BLaER1 (cell line): Measurements from ENCODE around the gene OR6C6.

Source experiments
- H3K27ac ChIP-seq: shearing (Covaris generic); formaldehyde crosslinking; 2 replicates; pipeline ENCODE4 v1.8.1; 2022
- H3K27me3 ChIP-seq: shearing (Covaris generic); formaldehyde crosslinking; 2 replicates; pipeline ENCODE4 v1.8.1; 2022
- H3K36me3 ChIP-seq: shearing (Covaris generic); formaldehyde crosslinking; 2 replicates; pipeline ENCODE4 v1.8.1; 2022
- H3K4me1 ChIP-seq: shearing (Covaris generic); formaldehyde crosslinking; 2 replicates; pipeline ENCODE4 v1.8.1; 2022
- H3K4me2 ChIP-seq: shearing (Covaris generic); formaldehyde crosslinking; 2 replicates; pipeline ENCODE4 v1.8.1; 2022
- H3K4me3 ChIP-seq: shearing (Covaris generic); formaldehyde crosslinking; 2 replicates; pipeline ENCODE4 v1.8.1; 2022
- H3K9ac ChIP-seq: shearing (Covaris generic); formaldehyde crosslinking; 2 replicates; pipeline ENCODE4 v1.8.1; 2022
- H3K9me3 ChIP-seq: shearing (Covaris generic); formaldehyde crosslinking; 2 replicates; pipeline ENCODE4 v1.8.1; 2022
- H4K20me1 ChIP-seq: shearing (Covaris generic); formaldehyde crosslinking; 2 replicates; pipeline ENCODE4 v1.8.1; 2022
- Cebpa-rat ChIP-seq: shearing (Covaris generic); IDR thresholded peaks from 2 replicates; pipeline ENCODE4 v1.8.1; 2022

The OR6C6 gene

DNA sequence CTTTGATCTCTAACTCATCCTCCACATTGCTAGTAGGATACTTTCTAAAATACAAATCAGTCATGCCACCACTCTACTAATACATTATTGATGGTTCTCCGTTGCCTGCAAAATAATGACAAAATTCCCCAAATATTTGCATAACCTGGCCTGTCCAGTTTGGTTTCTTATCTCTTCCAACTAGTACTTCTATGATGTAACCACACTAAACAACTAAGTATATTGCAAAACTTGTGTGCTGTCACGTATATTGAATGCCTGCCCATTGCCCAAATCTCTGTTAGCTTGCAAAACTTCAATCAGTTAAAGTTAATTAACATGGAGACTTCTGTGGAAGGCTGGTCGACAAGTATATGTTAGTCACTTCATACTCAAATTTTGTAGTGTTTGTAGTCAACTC lies 45.4 kb downstream of the OR6C6 start:
- H3K27me3 ChIP-seq: no peaks in the 10 kb centered on the region
- H3K4me1 ChIP-seq: no peaks in the 10 kb centered on the region
- H3K27ac ChIP-seq: no peak overlapping the region
- H3K9ac ChIP-seq: no peak overlapping the region
- H3K4me2 ChIP-seq: no peak overlapping the region
- no peaks in the 10 kb centered on the region for H3K9me3 ChIP-seq
- H3K36me3 ChIP-seq: no peaks in the 10 kb centered on the region
- H4K20me1 ChIP-seq: no peaks in the 10 kb centered on the region
- TF ChIP-seq Cebpa-rat: no peak
- H3K4me3 ChIP-seq: no peak overlapping the region

DNA sequence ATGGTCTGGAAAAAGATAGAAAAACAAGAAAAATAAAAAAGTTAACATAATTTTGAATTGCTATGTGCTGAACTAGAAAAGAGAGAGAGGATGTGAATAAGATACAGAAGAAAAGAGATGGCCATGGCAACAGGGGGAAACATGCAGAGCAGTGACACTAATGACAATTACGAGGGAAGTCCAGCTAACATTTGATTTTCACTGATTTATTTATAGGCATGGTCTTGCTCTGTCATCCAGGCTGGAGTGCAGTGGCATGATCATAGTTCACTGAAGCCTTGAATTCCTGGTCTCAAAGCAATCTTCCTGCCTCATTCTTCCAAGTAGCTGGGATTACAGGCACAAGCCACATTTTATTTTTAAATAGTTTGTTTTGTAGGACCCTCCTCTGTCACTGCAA lies 50.2 kb downstream of the OR6C6 start:
- H3K27me3 ChIP-seq: no peaks in the 10 kb centered on the region
- H3K4me3 ChIP-seq: no peak overlapping the region
- H3K27ac ChIP-seq: no peak overlapping the region
- no peak overlapping the region for H3K9ac ChIP-seq
- H3K4me1 ChIP-seq: no peaks in the 10 kb centered on the region
- H4K20me1 ChIP-seq: no peaks in the 10 kb centered on the region
- H3K9me3 ChIP-seq: no peaks in the 10 kb centered on the region
- no peak for TF ChIP-seq Cebpa-rat
- no peak overlapping the region for H3K4me2 ChIP-seq
- H3K36me3 ChIP-seq: no peaks in the 10 kb centered on the region

DNA sequence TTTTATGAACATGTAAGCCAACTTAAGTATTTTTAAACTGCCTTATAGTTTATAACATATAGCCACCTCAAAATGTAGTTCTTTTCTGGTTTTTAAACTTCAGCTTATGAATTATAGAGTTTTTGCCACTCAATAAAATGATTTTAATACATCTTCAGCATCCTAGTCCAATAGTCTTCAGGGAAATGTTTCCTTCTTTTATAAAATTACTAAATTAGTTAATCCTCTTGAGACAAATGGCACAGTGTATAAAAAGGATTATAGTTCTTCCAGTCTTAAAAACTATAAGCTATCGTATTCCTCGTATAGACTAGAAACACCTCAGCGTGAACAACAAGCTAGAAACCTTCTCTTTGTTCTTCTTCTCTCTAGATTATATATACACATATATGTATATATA lies 52.1 kb downstream of the OR6C6 start, which contains the start of gene OR6C74:
Gene OR6C74, plus strand, starts transcription at position 301 of the 400 bp plus-strand sequence. CDS start 2,679 bp downstream, outside the sequence.
- H3K9ac ChIP-seq: no peak within 1 kb of the TSS
- H3K4me3 ChIP-seq: no peak within 1 kb of the TSS
- no peak within 1 kb of the TSS for H3K4me2 ChIP-seq
- no peak within 1 kb of the TSS for H3K27ac ChIP-seq
- H3K27me3 ChIP-seq: no peaks in the 10 kb centered on the region
- no peaks in the 10 kb centered on the region for H3K36me3 ChIP-seq
- no peaks in the 10 kb centered on the region for H3K9me3 ChIP-seq
- TF ChIP-seq Cebpa-rat: no peak
- no peaks in the 10 kb centered on the region for H4K20me1 ChIP-seq
- no peaks in the 10 kb centered on the region for H3K4me1 ChIP-seq
